ENCODE data around the gene PNPLA3.

PNPLA3 gene

DNA sequence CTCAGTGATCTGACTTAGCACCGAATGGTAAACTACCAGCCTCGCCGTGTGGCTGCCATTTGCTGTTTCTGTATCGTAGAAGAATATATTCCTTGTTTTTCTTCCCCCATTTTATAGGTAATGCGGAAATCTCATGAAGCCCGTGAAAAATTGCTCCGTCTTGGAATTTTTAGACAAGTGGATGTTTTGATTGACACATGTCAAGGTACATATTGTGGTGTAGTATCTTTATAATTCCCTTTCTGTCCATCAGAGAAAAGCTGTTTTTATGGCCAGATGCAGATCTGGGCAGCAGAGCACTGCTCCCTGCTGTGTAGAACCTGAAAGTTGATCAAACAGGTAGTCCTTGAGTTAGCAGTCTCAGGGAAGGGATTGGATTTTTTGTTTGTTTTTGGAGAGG lies 45.0 kb downstream of the PNPLA3 start:
- no peak for DNase-seq

DNA sequence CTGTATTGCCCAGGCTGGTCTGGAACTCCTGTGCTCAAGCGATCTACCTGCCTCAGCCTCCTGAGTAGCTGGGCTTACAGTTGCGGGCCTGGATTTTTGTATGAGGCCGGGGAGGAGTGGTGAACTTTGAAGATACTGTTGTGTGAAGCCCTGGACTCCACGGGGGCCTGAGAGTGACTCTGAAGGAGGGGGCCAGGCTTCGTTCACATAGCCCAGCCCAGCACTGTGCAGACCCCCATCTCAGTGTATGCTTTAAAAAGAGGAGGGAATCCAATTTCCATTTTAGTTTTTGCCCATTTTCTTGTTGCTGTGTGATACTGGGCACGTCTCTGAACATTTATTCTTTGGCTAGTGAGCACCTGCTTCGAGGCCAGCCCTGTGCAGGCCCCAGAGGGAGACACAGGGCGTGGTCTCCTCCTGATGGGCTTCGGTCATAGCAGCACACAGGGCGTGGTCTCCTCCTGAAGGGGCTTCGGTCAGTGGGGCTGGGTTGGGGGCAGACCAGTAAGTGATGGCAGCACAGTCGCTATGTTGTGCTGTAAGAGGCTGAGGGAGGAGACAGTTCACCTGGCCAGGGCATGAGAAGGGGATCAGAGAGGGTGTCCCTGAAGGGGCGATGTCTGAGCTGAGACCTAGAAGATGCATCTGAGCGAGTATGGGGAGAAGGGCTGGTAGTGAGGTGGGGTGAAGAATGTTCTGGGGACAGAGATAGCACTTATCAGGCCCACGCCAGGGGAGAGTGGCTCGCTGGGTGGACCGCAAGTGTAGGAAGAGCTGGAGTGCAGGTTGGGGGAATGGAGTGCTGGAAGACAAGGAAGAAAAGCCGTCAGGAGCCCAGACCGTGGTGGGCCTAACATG lies 45.6 kb downstream of the PNPLA3 start:
- no peak for DNase-seq

DNA sequence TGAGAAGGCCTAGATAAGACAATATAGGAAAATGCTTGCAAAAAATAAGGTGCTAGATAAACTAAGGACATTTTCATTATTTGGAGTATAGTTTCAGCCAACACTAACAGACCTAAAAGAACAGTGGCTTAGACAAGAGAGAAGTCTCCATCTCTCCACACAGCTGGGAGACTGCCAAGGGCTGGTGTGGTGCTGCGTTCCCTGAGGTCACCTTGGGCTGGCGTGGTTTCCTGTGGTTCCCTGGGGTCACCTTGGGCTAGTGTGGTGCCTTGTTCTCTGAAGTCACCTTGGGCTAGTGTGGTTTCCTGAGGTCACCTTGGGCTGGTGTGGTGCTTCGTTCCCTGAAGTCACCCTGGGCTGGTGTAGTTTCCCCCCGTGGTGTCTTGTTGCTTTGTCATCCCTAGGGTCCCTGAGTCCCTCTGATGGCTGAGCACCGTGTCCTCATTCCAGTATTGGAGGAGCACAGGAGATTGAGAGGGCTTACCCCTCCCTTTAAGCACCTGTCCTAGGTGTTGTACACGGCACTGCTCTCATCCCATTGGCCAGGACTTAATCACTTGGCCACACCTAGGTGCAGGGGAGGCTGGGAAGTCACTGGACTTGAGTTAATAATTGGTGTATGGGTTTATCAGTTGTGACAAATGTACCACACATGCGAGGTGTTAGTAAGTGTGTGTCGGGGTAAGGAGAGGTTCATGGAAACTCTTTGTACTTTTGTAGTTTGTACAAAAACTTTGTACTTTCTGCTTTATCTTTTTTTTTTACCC lies 46.6 kb downstream of the PNPLA3 start:
- DNase-seq = no peak

DNA sequence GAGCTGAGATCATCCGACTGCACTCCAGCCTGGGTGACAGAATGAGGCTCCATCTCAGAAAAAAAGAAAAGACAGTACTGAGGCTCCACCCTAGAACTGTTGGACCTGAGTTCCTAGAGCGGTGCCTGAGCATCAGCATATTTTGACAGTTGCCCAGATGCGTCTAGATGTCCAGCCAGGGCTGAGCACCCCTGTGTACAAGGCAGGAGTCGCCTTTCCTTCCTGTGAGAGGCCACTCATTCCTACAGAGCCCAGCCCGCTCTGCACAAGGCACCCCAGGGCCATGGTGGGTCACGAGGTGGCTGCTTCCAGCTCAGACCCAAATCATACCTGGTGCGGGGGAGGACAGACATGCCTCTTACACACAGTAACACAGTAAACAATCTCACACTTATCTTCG lies 47.5 kb downstream of the PNPLA3 start:
- no peak for DNase-seq

DNA sequence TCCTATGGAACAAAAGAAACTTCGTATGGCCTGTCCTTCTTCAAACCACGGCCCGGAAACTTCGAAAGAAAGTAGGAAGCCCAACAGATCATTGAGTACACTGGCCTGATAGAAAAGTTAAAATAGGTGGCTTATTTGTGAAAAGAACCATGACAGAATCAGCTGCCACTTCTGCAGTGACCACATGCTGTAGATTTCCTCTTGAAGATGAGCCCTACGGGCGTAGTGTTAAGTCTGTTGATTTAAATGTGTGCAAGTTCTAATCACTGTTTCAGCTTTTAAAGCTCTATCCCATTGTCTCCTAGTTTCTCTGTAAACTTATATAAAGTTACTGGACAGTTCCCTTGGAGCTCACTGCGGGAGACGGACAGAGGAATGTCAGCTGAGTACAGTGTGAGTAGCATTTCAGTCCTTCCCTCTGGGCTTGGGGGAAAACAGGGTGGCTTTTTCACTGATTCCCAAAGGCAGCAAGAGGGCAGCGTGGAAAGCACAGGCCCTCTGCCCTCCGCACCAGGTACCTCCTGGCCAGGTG lies 49.4 kb downstream of the PNPLA3 start:
- DNase-seq = no peak

DNA sequence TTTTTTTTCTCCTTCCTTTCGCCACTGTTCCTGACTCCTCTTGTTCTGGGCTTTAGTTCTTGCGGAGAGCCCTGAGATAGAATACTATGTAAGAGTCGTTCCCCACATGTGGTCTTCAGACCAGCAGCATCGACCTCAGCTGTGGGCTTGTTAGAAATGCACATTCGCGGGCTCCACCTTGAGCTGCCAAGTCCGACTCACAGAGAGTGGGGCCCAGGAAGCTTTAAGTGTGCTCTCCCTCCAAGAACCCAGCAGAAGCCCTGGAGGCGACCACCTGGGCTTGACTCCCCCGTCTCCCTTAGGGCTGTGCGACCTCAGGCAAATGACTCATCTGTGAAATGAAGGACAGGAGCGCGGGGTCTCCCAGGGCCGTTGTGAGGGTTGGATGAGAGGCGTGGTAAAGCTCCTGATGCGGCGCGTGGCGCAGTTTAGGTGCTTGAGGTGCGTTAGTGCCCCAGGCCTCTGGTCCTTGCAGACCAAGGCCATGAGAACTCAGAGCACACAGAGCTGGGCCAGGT lies 50.5 kb downstream of the PNPLA3 start:
- DNase-seq = no peak

DNA sequence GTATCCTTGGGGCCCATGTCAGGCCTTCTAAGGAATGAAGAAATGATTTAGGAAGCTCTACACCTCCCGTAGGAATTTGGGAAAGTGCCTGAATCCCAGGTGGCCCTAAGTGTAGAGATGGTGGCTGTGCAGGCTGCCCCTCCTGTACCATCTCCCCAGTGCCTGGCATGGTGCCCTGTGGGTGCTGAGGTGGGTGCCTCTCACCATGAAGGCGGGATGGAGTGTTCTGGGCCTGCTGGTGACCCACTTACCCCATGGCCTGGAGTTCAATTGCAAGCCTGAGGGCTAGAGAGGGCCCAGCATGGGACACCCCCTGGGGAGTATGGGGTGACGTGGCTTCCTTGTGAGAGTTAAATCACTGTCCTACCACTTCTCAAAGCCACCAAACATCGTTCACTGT lies 51.4 kb downstream of the PNPLA3 start:
- no peak for DNase-seq

DNA sequence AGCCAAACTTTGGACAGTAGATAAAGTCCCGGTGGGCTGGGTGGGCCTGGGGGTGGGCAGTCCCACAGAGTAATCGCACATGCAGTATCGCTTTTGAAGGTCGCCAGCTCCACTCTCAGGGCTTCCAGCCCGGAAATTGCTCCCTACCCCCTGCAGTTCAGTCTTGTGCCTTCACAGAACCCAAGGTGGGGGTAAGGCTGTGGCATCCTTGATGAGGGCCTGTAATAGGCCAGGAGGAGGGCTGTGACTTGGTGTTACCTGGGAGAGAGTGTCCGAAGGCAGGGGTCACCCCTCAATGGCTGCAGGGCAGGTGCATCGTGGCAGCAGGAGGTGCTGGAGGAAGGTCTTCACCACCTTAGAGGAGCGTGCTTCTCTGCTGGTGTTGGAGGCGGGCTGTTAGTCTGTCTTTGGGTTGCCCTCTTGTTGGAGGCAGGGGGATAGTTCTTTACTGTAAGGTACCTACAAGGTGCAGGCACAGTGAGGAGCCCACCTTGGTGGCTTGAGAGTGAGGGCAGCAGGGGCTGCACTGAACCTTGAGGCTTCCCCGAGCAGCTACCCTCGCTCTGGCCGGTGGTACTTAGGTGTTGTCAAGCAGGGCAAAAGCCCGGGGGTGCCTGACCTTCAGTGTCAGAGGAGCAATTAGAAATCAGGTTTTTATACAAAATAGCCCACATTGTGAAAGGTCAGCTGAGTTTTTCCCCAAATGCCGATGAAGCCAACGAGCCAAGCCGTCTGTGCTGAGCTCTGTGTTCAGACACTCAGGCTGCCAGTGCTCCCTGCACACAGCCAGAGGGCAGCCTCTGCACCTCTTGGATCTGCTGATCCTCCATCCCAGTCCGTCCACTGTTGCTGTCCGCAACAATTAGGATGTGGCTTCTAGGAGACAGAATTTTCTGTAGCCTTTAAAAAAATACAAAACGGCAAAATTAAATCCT lies 53.5 kb downstream of the PNPLA3 start:
- no peak for DNase-seq

DNA sequence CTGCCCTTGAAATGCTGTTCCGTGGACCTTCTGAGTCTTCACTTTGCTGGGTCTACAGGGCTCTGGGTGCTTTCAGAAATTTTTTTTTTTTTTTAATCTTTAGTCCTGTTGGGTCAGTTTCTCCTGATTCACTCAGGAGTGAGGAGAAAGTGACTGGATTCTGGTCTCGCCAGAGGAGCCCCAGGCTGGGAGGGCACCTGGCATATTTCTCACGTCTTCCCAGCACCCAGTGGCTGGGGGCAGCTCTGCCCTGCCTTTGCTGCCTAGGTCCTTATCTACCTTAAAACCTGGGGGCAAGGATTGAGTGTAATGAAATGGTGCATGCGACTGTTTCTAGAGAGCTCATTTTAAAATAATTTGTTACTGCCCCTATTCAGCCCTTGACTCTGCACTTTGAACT lies 55.0 kb downstream of the PNPLA3 start:
- DNase-seq = no peak

DNA sequence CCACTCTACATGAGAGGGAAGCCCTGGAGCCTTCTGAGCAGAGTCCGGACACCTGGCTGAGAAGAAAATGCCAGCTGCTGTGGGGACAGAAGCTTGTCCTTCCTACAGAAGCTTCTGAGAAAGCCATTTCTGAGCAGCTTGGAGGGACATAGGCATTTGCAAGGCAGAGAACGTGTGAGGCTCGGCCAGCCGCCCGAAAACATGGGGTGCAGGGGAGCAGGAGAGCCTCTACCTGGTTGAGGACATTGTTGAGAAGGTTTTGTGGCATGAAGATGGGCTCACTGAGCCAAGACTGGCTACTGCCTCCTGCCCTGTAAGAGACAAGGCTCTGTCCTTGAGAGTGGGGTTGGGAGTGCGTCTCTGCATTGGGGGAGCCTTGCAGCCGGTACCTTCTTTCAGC lies 57.0 kb downstream of the PNPLA3 start:
- no peak for DNase-seq

DNA sequence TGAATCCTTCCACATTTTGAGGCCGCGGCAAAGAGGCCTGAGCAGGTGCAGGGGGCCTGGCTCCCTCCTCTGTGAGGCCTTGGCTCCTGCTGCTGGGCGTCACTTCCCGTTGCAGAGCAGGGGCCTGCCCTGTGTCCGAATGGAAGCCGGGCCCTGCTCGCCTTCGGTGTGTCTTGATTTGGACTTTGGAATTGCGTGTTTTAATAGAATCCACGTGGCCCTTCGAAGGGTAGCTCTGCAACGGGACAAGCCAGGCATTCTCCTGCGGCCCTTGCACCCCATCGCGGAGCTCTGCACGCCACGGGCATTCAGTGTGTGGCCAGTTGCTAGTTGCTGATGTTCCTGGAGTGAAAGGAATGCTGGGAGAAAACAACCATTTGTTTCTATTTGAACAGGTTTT lies 57.4 kb downstream of the PNPLA3 start:
- no peak for DNase-seq

DNA sequence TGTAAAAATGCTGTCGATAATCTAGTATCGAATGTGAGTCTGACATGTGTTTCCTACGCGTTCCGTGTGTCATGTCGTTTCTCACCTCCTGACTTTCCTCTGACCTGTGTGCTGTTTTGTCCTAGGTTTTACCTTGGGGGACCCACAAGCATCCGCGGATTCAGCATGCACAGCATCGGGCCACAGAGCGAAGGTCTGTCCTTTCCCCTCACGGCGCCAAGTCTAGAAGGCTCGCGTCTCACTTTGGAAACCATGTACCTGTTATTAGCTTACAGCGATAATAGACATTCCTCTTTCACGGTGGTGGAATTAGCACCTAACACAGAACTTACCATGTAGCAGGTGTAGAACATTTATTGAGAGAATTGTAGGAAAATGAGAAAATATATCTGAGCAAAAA lies 60.2 kb downstream of the PNPLA3 start:
- no peak for DNase-seq

DNA sequence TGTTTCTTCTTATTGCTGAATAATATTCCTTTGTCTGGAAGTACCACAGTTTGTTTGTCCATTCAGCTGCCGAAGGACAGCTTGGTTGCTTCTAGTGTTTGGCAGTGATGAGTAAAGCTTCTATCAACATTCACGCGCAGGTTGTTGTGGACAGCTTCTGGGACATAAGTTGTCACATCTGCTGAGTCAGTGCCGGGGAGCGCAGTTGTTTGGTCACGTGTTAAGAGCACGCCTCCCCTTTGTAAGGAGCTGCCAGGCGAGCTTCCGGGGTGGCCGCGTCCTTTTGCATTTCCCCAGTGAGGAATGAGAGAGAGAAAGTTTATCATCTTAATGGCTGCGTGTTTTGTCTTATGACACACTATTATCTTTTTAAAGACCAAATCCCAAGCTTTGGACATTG lies 61.9 kb downstream of the PNPLA3 start:
- DNase-seq = no peak

DNA sequence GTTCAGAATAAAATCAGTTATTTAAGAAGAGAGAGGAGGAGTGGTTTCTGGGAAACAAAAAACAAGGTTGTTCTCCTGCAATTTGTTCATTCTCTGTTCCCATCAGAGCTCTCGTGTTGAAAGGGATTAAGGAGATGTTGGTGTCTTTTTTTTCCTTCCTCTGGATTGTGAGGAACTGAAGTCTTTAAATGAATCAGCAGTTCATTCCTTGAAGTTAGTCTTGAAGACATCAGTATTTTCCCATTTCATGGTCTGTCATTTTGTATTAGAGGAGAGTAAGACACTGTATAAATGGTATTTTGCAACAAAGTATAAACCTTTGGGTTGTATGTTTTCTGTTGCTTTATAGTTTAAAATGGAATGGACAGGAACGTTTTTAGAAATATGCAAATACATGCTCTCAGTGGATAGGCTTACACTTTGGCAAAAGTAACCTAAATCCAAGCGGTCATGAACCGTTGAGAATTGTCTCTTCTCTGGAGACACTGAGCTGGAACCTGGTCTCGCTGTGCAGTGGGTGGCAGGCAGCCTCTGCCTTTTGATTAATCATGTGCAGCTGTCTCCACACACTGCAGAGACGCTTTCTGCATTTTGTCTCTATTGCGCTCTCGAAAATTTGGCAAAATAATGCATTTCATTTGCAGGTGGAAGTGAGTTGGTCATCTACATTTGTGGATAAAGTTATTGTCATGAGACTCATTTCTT lies 64.7 kb downstream of the PNPLA3 start:
- no peak for DNase-seq

DNA sequence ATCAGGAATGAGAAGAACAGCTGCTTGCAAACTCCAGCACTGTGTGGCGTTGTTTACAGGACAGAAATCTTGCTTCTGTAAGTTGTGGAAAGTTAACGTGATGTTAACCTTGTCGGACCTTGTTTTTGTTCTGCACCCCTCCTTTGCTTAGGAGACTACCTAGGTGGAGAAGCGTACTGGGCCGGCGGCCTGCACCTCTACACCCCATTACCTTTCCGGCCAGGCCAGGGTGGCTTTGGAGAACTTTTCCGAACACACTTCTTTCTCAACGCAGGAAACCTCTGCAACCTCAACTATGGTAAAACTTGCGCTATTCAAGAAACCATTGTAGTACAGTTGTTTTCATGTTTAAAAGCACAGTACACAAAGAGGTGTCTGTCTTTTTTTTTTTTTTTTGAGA lies 65.4 kb downstream of the PNPLA3 start:
- DNase-seq = no peak

DNA sequence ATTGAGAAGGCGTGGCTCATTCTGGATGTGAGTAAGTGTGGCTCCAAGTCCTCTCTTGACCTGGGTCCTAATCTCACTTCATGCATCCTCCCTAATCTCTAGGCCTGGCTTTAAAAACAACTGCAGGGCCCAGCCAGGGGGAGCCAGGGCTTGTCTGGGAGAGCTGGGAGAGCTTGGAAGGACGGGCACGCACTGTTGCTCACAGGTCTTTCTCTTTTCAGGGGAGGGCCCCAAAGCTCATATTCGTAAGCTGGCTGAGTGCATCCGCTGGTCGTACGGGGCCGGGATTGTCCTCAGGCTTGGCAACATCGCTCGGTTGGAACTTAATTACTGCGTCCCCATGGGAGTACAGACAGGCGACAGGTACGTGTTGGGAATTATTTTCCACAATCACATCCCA lies 66.4 kb downstream of the PNPLA3 start:
- DNase-seq = no peak

DNA sequence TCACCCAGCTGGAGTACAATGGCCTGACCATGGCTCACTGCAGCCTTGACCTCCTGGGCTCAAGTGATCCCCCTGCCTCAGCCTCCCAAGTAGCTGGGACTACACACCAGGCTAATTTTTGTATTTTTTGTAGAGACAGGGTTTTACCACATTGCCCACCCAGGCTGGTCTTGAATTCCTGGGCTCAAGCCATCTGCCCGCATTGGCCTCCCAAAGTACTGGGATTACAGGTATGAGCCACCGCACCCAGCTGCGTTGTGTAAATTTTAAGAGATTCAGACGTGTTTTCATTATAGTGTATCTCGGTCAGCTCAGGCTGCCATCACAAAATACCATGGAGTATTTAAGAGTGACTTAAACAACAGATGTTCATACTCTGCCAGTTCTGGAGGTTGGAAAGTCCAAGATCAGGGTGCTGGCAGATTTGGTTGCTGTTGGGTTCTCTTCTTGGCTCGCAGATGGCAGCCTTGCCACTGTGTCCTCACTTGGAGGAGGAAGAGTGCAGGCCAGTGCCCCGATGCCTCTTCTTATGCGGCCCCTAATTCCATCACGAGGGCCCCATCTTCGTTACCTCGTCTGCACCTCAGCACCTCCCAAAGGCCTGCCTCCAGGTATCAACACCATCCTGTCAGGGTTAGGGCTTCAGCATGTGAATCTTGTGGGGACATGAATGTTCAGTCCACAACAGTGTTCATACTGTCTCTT lies 67.9 kb downstream of the PNPLA3 start:
- DNase-seq = no peak

DNA sequence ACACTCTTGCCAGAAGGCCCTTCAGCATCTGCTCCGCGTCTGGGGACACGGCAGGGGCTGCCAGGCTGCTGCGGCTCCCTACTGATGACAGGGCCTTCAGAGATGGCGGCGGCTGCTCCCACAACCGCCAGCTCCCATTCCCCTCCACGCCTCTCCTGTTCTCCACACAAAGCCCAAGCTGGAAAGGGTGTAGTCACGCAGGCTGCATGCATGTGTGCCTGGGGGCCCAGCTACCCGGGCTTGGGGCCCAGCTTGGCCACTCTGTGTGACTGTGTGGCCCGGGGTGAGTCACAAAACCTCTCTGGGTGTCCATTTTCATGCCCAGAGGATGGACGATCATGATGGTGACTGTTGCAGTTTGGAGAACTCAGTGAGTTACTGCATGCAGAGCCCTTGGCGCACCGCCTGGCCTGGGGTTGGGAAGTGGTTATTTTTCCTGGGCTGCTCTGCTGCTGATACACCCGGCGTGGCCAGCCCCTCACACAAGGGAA lies 68.8 kb downstream of the PNPLA3 start:
- DNase-seq = no peak

DNA sequence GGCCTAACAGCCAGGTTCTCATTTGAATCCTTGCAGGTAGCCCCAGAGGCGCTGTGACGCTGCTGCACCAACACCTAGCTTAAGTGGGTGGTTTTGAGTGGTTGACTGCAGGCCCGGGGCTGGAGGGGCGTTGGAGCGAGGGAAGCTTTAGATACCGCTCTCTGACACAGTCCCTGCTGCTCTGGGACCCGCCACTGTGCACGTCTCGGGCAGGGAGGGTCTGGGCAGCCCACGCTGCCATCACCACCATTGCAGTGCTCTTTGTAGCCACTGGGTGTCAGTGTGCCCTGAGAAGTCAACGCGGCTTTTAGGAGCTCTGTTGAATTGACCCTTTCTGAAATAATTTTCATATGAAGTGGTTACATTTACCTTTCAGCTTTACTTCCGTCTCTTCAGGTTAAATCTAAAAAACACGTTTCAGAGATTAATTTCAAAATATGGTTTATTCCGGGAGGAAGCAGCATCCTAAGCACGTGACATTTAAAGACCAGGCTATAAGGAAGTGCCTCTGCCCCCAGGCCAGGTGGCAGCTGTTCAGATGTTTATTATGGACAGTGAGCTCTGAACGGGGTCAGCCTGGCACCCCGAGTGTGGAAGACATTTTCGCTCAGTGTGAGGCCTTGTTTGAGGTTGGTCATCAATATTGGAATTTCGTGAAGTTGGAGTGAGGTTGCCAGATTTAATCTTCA lies 69.6 kb downstream of the PNPLA3 start:
- DNase-seq = peak; percentile 3

DNA sequence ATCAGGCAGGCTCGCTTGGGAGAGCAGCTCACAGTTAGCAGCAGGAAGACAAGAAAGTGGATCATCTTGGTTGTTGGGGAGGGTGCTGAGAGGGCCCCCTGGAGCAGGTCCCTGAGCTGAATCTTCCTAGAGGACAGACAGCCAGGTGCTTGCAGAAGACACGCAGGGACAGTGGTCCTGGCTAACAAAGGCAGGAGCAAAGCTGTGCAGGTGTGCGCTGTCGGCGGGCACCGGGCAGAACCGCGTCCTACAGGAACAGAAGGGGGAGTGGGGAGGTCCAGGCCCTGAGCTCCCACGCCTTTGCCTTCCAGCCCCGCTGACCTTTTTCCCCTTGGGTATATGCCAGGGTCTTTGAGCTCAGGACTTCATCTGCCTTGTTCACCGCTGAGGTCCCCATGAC lies 70.4 kb downstream of the PNPLA3 start:
- no peak for DNase-seq

DNA sequence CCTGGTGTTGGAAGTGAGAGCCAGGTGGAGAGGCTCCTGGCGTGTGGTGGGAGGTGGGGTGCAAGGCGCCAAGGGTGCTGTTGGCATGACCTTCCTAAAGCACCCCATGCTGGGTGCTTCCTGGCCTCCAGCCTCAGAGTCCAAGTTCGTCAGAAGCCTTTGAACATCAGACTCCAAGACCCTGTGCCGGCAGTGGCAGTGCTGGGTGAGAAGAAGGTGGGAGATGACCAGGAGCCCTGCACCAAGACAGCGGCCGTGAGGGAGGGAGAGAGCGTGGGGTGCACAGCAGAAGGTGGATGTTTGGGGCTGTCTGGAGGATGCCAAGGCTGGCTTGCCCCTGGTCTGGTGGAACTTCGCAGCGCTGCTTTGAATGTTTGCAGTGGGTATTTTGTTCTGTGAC lies 70.8 kb downstream of the PNPLA3 start:
- no peak for DNase-seq

Data from NCI-H1092 treated with DMSO at 0.1 percent for 48 hours (cell line).